GM12873 (cell line): ENCODE measurements around the gene TRIM33.

Experiments
- CTCF ChIP-seq: IDR thresholded peaks from 2 replicates; pipeline ENCODE4 v1.5.1; 2012; ENCODE audit warnings: low read depth, mild to moderate bottlenecking, moderate library complexity, low read length, control low read depth; ENCODE audit not compliant: insufficient read depth; ENCODE audit errors: missing control alignments

Gene TRIM33

GRCh38 chr1:114511032-114511785 lies at the start of gene TRIM33:
Gene TRIM33 (minus strand): TSS chr1:114511203. CDS start chr1:114511076, 127 bp downstream.
- no peak for TF ChIP-seq CTCF

- TF ChIP-seq CTCF: no peak
Measured at GRCh38 chr1:114559356-114559755, 48.4 kb upstream of the TRIM33 start.

- peak; percentile 45 for TF ChIP-seq CTCF
Measured at GRCh38 chr1:114558544-114558943, 47.5 kb upstream of the TRIM33 start.

- no peak for TF ChIP-seq CTCF
Measured at GRCh38 chr1:114554577-114554976, 43.6 kb upstream of the TRIM33 start.

GRCh38 chr1:114552106-114552639 lies 41.2 kb upstream of the TRIM33 start:
- TF ChIP-seq CTCF: no peak

GRCh38 chr1:114551400-114551799 lies 40.4 kb upstream of the TRIM33 start:
- no peak for TF ChIP-seq CTCF

GRCh38 chr1:114550336-114550735 lies 39.3 kb upstream of the TRIM33 start:
- TF ChIP-seq CTCF: no peak
